Glutamatergic neuron (in vitro differentiated cells): Measurements from ENCODE around the gene MICAL3. TPM values are rescaled to one million over a fixed set of nuclear protein-coding genes. Genes with fewer than 3 reads are reported as not detected.

Experiments used
- DNase-seq: peaks from one replicate; pipeline ENCODE4 v3.0.0; 2022
- H3K27ac Mint-ChIP-seq: one replicate; pipeline ENCODE4 v1.8.0; 2020; ENCODE audit warnings: mild to moderate bottlenecking, mixed read lengths, inconsistent platforms; ENCODE audit not compliant: unreplicated experiment
- H3K27me3 Mint-ChIP-seq: one replicate; pipeline ENCODE4 v1.8.0; 2020; ENCODE audit warnings: mild to moderate bottlenecking, moderate library complexity, mixed read lengths, inconsistent platforms; ENCODE audit not compliant: unreplicated experiment
- H3K36me3 Mint-ChIP-seq: one replicate; pipeline ENCODE4 v1.8.0; 2020; ENCODE audit warnings: mild to moderate bottlenecking, mixed read lengths, inconsistent platforms; ENCODE audit not compliant: unreplicated experiment
- H3K4me1 Mint-ChIP-seq: one replicate; pipeline ENCODE4 v1.8.0; 2020; ENCODE audit warnings: mild to moderate bottlenecking, low read depth, mixed read lengths, inconsistent platforms; ENCODE audit not compliant: unreplicated experiment
- H3K4me3 Mint-ChIP-seq: one replicate; pipeline ENCODE4 v1.8.0; 2020; ENCODE audit warnings: mild to moderate bottlenecking, mixed read lengths, inconsistent platforms; ENCODE audit not compliant: unreplicated experiment
- H3K9me3 Mint-ChIP-seq: one replicate; pipeline ENCODE4 v1.8.0; 2020; ENCODE audit warnings: mild to moderate bottlenecking, moderate library complexity, mixed read lengths, inconsistent platforms; ENCODE audit not compliant: unreplicated experiment
- CTCF ChIP-seq: fragments of 200-600 bp; sonication (generic); IDR thresholded peaks from one replicate; pipeline ENCODE4 v1.5.0; 2021; ENCODE audit not compliant: partially characterized antibody, unreplicated experiment
- total RNA-seq: library from RNA; stranded (reverse); fragmentation: NEBNext Ultra II Directional; extraction: Animal tissue kit (Norgen Biotek cat#: 25700); gene quantifications from one replicate; pipeline ENCODE4 v1.2.1, GENCODE V29; 2021; ENCODE audit not compliant: unreplicated experiment

The MICAL3 gene
- total RNA-seq, 1 donor from 2014 or later = 132 TPM

- Mint-ChIP-seq H3K4me3 (no peak overlapping the region), H3K4me1 (peaks cover 54% of the 10 kb centered on the region), H3K36me3 (no peaks in the 10 kb centered on the region), H3K27me3 (peaks cover 8% of the 10 kb centered on the region), H3K27ac (peak overlapping the region; percentile 78), H3K9me3 (peaks cover 15% of the 10 kb centered on the region)
- no peak for DNase-seq
- no peak for TF ChIP-seq CTCF
Measured at GRCh38 chr22:17958166-17958565, 66.2 kb downstream of the MICAL3 start.

GRCh38 chr22:17957693-17958092 is 66.7 kb downstream of the MICAL3 start:
- peak overlapping the region; percentile 78 for H3K27ac Mint-ChIP-seq
- peak overlapping the region; percentile 16 for H3K4me3 Mint-ChIP-seq
- H3K4me1 Mint-ChIP-seq = peaks cover 57% of the 10 kb centered on the region
- no peaks in the 10 kb centered on the region for H3K36me3 Mint-ChIP-seq
- no peak for DNase-seq
- H3K27me3 Mint-ChIP-seq = peaks cover 8% of the 10 kb centered on the region
- peaks cover 15% of the 10 kb centered on the region for H3K9me3 Mint-ChIP-seq
- no peak for TF ChIP-seq CTCF

- H3K27ac Mint-ChIP-seq = no peak overlapping the region
- no peaks in the 10 kb centered on the region for H3K36me3 Mint-ChIP-seq
- no peak for DNase-seq
- H3K9me3 Mint-ChIP-seq = peaks cover 18% of the 10 kb centered on the region
- peak overlapping the region; percentile 16 for H3K4me3 Mint-ChIP-seq
- H3K4me1 Mint-ChIP-seq = peaks cover 58% of the 10 kb centered on the region
- TF ChIP-seq CTCF = no peak
- H3K27me3 Mint-ChIP-seq = peaks cover 8% of the 10 kb centered on the region
Measured at GRCh38 chr22:17957204-17957603, 67.2 kb downstream of the MICAL3 start.

- no peak for TF ChIP-seq CTCF
- Mint-ChIP-seq H3K36me3 (no peaks in the 10 kb centered on the region), H3K4me3 (no peak overlapping the region), H3K9me3 (peaks cover 15% of the 10 kb centered on the region), H3K4me1 (peaks cover 52% of the 10 kb centered on the region), H3K27me3 (peaks cover 8% of the 10 kb centered on the region), H3K27ac (peak overlapping the region; percentile 38)
- no peak for DNase-seq
Measured at GRCh38 chr22:17956630-17957029, 67.7 kb downstream of the MICAL3 start.

GRCh38 chr22:17955590-17956379 is 68.6 kb downstream of the MICAL3 start:
- DNase-seq = no peak
- no peak for TF ChIP-seq CTCF
- H3K27me3 Mint-ChIP-seq = peaks cover 8% of the 10 kb centered on the region
- peaks cover 51% of the 10 kb centered on the region for H3K4me1 Mint-ChIP-seq
- peak overlapping the region; percentile 83 for H3K27ac Mint-ChIP-seq
- H3K4me3 Mint-ChIP-seq = peak overlapping the region; percentile 54
- H3K36me3 Mint-ChIP-seq = no peaks in the 10 kb centered on the region
- H3K9me3 Mint-ChIP-seq = peaks cover 17% of the 10 kb centered on the region
